Body of pancreas (tissue), 4 donors: ENCODE measurements around the gene GOLGA7B.

Experiments
- POLR2A ChIP-seq, 3 donors: fragments of 450-650 bp; IDR thresholded peaks; one replicate each; pipeline ENCODE4 v1.6.1; 2016; ENCODE audit warnings: antibody characterized with exemption in 3 of 3, mild to moderate bottlenecking in 2 of 3
- TF ChIP-seq, protein P1 (sequence below), 7 experiments: fragments of 450-650 bp in 4 of 7; fragments of 200-600 bp in 3 of 7; sonication (generic) in 3 of 7; IDR thresholded peaks; one replicate each; pipeline ENCODE4 v1.5.1; 2016 to 2019; ENCODE audit warnings: antibody characterized with exemption in 7 of 7

DNA sequence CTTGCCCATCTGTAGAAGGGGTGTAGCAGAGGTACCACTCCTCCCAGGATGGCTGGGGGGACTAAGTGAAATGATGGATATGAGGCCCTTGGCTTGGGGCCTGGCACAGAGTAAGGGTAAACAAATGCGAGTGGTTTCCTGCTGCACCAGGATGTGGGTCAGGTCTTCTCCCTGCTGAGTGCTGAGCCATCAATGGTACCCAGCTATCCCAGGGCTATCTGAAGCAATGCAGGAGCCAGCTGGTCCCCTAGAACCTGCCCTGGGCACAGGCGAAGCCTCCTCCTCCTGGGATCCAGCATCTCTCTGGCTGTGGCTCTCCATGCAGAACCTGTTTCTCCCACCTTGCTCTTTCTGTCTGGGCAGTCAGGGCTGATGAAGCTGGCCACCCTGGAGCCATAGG is 20.9 kb upstream of the GOLGA7B start:
- TF ChIP-seq, protein P1, sequence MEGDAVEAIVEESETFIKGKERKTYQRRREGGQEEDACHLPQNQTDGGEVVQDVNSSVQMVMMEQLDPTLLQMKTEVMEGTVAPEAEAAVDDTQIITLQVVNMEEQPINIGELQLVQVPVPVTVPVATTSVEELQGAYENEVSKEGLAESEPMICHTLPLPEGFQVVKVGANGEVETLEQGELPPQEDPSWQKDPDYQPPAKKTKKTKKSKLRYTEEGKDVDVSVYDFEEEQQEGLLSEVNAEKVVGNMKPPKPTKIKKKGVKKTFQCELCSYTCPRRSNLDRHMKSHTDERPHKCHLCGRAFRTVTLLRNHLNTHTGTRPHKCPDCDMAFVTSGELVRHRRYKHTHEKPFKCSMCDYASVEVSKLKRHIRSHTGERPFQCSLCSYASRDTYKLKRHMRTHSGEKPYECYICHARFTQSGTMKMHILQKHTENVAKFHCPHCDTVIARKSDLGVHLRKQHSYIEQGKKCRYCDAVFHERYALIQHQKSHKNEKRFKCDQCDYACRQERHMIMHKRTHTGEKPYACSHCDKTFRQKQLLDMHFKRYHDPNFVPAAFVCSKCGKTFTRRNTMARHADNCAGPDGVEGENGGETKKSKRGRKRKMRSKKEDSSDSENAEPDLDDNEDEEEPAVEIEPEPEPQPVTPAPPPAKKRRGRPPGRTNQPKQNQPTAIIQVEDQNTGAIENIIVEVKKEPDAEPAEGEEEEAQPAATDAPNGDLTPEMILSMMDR (IDR thresholded peaks at IDR 0.05): no peak
- TF ChIP-seq POLR2A (IDR thresholded peaks at IDR 0.05): no peak
